ENCODE results near the gene SOX21.
"Not testable (repeated sequence)": the region's sequence is repeated elsewhere in the genome, so short reads cannot be mapped to it uniquely, and the experiment has no call there.

SOX21 gene

DNA sequence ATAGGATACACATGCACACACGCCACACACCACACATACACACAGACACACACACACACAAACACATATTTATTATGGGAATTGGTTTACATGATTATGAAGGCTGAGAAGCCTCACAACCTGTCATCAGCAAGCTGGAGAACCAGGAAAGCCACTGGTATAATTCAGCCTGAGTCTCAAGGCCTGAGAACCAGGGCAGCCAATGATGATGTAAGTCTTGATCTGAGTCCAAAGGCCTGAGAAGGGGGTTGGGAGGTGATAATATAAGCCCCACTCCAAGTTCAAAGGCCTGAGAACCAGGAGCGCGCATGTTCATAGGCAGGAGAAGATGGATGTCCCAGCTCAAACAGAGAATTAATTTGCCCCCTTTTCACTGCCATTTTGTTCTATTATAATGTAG lies 18.7 kb upstream of the SOX21 start:
- no peaks in the 10 kb centered on the region for H3K36me3 ChIP-seq (ENCODE audit: insufficient read depth, insufficient read length, low read length)
- no peaks in the 10 kb centered on the region for H3K27me3 ChIP-seq (ENCODE audit: insufficient read depth, insufficient read length)
- no peak for TF ChIP-seq ZNF274 (IDR thresholded peaks at IDR 0.05; ENCODE audit: low read depth, low read length)
- TF ChIP-seq SUZ12 (IDR thresholded peaks at IDR 0.05; ENCODE audit: extremely low read depth, insufficient read depth, insufficient read length): no peak
- TF ChIP-seq YY1 (IDR thresholded peaks at IDR 0.05; ENCODE audit: insufficient read depth, insufficient read length): no peak
- no peak overlapping the region for H3K9ac ChIP-seq (ENCODE audit: insufficient read length, low read depth)
- H3K4me3 ChIP-seq (ENCODE audit: insufficient read length, low read depth): no peak overlapping the region
- H3K4me1 ChIP-seq (ENCODE audit: insufficient read depth, insufficient read length): no peaks in the 10 kb centered on the region
- peaks cover 10% of the 10 kb centered on the region for H3K9me3 ChIP-seq (ENCODE audit: insufficient read depth, low read length)
- no peak for DNase-seq (ENCODE audit: low read depth, low spot score)

DNA sequence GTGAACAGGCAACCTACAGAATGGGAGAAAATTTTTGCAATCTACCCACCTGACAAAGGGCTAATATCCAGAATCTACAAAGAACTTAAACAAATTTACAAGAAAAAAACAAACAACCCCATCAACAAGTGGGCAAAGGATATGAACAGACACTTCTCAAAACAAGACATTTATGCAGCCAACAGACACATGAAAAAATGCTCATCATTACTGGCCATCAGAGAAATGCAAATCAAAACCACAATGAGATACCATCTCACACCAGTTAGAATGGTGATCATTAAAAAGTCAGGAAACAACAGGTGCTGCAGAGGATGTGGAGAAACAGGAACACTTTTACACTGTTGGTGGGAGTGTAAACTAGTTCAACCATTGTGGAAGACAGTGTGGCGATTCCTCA lies 17.6 kb upstream of the SOX21 start:
- not testable (repeated sequence) for H3K27me3 ChIP-seq (ENCODE audit: insufficient read depth, insufficient read length); H3K4me1 ChIP-seq (ENCODE audit: insufficient read depth, insufficient read length); H3K4me3 ChIP-seq (ENCODE audit: insufficient read length, low read depth); H3K36me3 ChIP-seq (ENCODE audit: insufficient read depth, insufficient read length, low read length); DNase-seq (ENCODE audit: low read depth, low spot score); H3K9ac ChIP-seq (ENCODE audit: insufficient read length, low read depth)
- H3K9me3 ChIP-seq (ENCODE audit: insufficient read depth, low read length): peaks cover 14% of the 10 kb centered on the region

DNA sequence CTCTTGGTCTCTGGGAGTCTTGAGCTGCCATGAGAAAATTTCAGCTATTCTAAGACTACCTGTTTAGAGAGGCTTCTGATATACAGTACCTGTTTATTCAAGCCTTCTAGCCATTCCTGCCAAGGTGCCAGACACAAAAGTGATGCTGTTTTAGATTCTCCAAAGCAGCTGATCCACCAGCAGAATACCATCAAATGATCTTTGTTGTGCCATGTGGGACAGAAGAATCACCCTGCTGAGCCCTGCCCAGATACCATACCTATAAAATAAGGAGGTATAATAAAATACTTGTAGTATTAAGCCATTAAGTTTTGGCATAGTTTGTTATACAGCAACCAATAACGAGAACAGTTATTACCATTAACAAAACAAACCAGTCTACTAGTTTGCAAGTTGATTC lies 14.1 kb upstream of the SOX21 start:
- H3K36me3 ChIP-seq (ENCODE audit: insufficient read depth, insufficient read length, low read length): no peaks in the 10 kb centered on the region
- no peak overlapping the region for H3K9ac ChIP-seq (ENCODE audit: insufficient read length, low read depth)
- H3K27me3 ChIP-seq (ENCODE audit: insufficient read depth, insufficient read length): no peaks in the 10 kb centered on the region
- no peak overlapping the region for H3K4me3 ChIP-seq (ENCODE audit: insufficient read length, low read depth)
- H3K9me3 ChIP-seq (ENCODE audit: insufficient read depth, low read length): peaks cover 14% of the 10 kb centered on the region
- TF ChIP-seq SUZ12 (IDR thresholded peaks at IDR 0.05; ENCODE audit: extremely low read depth, insufficient read depth, insufficient read length) (no peak), ZNF274 (IDR thresholded peaks at IDR 0.05; ENCODE audit: low read depth, low read length) (no peak), YY1 (IDR thresholded peaks at IDR 0.05; ENCODE audit: insufficient read depth, insufficient read length) (no peak)
- H3K4me1 ChIP-seq (ENCODE audit: insufficient read depth, insufficient read length): no peaks in the 10 kb centered on the region
- no peak for DNase-seq (ENCODE audit: low read depth, low spot score)

DNA sequence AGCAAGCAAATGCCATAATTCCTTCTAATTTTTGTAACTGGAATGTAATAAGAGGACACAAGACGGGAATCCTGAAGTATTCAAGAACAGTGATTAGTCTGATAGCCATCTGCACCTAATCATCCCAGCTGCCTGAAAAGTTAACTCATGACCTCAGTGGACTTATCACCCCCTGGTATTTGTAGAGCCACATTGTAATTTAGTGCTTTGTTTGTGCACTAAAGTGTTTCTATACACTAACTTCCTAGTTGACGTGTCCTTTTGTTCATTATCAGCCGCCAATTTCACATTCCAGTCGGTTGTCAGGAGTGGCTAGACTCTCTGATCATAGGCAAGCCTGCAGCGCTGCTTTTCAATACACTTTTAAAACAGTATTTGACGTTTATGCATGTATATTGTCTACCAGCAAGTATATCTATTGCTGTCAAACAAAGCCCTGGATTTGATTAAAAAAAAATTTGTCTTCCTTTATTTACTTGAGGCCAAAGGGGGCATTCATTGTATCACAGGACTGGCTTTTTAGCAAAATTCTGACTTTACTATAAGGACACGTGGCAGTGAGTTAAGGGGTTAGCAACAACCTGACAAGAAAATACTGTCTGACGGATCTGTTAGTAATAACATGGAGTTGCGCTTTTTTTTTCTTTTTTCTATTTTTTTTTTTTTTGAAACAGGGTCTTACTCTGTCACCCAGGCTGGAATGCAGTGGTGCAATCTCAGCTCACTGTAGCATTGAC lies 10.4 kb upstream of the SOX21 start:
- Histone ChIP-seq H3K27me3 (ENCODE audit: insufficient read depth, insufficient read length) (no peaks in the 10 kb centered on the region), H3K36me3 (ENCODE audit: insufficient read depth, insufficient read length, low read length) (no peaks in the 10 kb centered on the region), H3K4me3 (ENCODE audit: insufficient read length, low read depth) (no peak overlapping the region), H3K9ac (ENCODE audit: insufficient read length, low read depth) (no peak overlapping the region), H3K4me1 (ENCODE audit: insufficient read depth, insufficient read length) (peaks cover under 1% of the 10 kb centered on the region), H3K9me3 (ENCODE audit: insufficient read depth, low read length) (peaks cover 14% of the 10 kb centered on the region)
- DNase-seq (ENCODE audit: low read depth, low spot score): no peak
- TF ChIP-seq YY1 (IDR thresholded peaks at IDR 0.05; ENCODE audit: insufficient read depth, insufficient read length) (no peak), SUZ12 (IDR thresholded peaks at IDR 0.05; ENCODE audit: extremely low read depth, insufficient read depth, insufficient read length) (no peak), ZNF274 (IDR thresholded peaks at IDR 0.05; ENCODE audit: low read depth, low read length) (no peak)

DNA sequence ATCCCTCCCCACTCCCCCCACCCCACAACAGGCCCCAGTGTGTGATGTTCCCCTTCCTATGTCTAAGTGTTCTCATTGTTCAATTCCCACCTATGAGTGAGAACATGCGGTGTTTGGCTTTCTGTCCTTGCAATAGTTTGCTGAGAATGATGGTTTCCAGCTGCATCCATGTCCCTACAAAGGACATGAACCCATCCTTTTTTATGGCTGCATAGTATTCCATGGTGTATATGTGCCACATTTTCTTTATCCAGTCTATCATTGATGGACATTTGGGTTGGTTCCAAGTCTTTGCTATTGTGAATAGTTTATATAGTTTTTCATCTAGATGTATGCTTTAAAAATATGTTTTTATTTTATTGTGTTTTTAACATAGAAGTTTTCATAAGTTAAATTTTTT lies 6.4 kb upstream of the SOX21 start:
- H3K4me3 ChIP-seq (ENCODE audit: insufficient read length, low read depth); H3K9ac ChIP-seq (ENCODE audit: insufficient read length, low read depth); H3K4me1 ChIP-seq (ENCODE audit: insufficient read depth, insufficient read length); DNase-seq (ENCODE audit: low read depth, low spot score); H3K36me3 ChIP-seq (ENCODE audit: insufficient read depth, insufficient read length, low read length); H3K9me3 ChIP-seq (ENCODE audit: insufficient read depth, low read length): not testable (repeated sequence)
- H3K27me3 ChIP-seq (ENCODE audit: insufficient read depth, insufficient read length): peaks cover 12% of the 10 kb centered on the region

DNA sequence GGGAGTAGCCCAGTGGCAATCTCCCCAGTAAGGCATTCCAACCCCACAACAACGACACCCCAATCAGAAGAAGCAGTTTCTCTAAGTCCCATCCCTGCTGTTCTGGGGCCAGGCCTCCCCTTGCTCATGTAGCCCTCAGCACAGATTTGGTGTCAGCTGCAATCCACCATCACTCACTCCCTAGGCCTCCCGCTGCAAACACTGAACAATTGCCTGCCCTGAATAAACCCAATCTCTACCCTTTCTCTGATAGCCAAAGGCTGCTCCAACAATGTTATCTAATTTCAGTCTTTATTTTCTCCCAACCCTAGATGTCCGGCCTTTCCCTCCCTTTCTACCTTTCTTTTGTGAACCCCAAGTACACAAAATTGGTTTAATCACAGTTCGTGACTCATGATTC lies 5.6 kb upstream of the SOX21 start:
- Histone ChIP-seq H3K4me1 (ENCODE audit: insufficient read depth, insufficient read length) (peaks cover 2% of the 10 kb centered on the region), H3K36me3 (ENCODE audit: insufficient read depth, insufficient read length, low read length) (no peaks in the 10 kb centered on the region), H3K9me3 (ENCODE audit: insufficient read depth, low read length) (no peaks in the 10 kb centered on the region), H3K9ac (ENCODE audit: insufficient read length, low read depth) (no peak overlapping the region), H3K27me3 (ENCODE audit: insufficient read depth, insufficient read length) (peaks cover 18% of the 10 kb centered on the region), H3K4me3 (ENCODE audit: insufficient read length, low read depth) (no peak overlapping the region)
- no peak for DNase-seq (ENCODE audit: low read depth, low spot score)
- no peak for TF ChIP-seq ZNF274 (IDR thresholded peaks at IDR 0.05; ENCODE audit: low read depth, low read length)
- no peak for TF ChIP-seq SUZ12 (IDR thresholded peaks at IDR 0.05; ENCODE audit: extremely low read depth, insufficient read depth, insufficient read length)
- no peak for TF ChIP-seq YY1 (IDR thresholded peaks at IDR 0.05; ENCODE audit: insufficient read depth, insufficient read length)

DNA sequence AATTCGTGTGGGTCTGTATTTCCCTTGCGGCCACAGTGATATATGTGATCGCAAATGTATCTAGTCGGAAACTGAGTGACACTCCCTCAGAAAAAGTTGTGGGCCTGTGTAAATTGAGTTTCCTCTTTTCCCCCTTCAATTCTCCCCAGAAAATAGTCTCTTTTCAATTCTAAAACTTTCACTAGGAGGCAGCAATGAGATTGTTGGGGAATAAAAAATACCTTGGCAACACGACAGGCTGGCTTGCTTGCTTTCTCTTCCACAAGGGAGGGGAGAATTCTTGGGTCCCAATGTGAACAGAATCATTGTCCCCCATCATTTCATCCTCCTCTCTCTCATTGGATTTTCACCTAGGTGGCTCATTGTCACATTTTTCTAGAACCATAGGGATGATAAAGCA lies 3.7 kb upstream of the SOX21 start:
- H3K27me3 ChIP-seq (ENCODE audit: insufficient read depth, insufficient read length): peaks cover 33% of the 10 kb centered on the region
- no peak overlapping the region for H3K9ac ChIP-seq (ENCODE audit: insufficient read length, low read depth)
- H3K4me3 ChIP-seq (ENCODE audit: insufficient read length, low read depth): no peak overlapping the region
- TF ChIP-seq ZNF274 (IDR thresholded peaks at IDR 0.05; ENCODE audit: low read depth, low read length) (no peak), YY1 (IDR thresholded peaks at IDR 0.05; ENCODE audit: insufficient read depth, insufficient read length) (no peak), SUZ12 (IDR thresholded peaks at IDR 0.05; ENCODE audit: extremely low read depth, insufficient read depth, insufficient read length) (no peak)
- H3K36me3 ChIP-seq (ENCODE audit: insufficient read depth, insufficient read length, low read length): no peaks in the 10 kb centered on the region
- no peak for DNase-seq (ENCODE audit: low read depth, low spot score)
- H3K4me1 ChIP-seq (ENCODE audit: insufficient read depth, insufficient read length): peaks cover 2% of the 10 kb centered on the region
- H3K9me3 ChIP-seq (ENCODE audit: insufficient read depth, low read length): no peaks in the 10 kb centered on the region
